ENCODE data around the gene TMEM184A.

TMEM184A gene

GRCh38 chr7:1509226-1509625 is 46.8 kb downstream of the TMEM184A start:
- CTCF ChIA-PET: no interaction called here
- POLR2A ChIA-PET: no interaction called here
- no peak for TF ChIP-seq CTCF (IDR thresholded peaks at IDR 0.05; ENCODE audit: insufficient read depth, low read length, missing control alignments)
- DNase-seq (ENCODE audit: low read depth, low spot score): no peak
- no peak overlapping the region for H3K4me3 ChIP-seq (ENCODE audit: low read depth, low read length)

GRCh38 chr7:1508277-1508758 is 47.7 kb downstream of the TMEM184A start:
- no peak for TF ChIP-seq CTCF (IDR thresholded peaks at IDR 0.05; ENCODE audit: insufficient read depth, low read length, missing control alignments)
- ChIA-PET POLR2A (no interaction called here), CTCF (interaction anchor here (0.6 kb wide), 1 partner anchor 464 kb away, joined by 3 read pairs; no protein-coding TSS in a partner anchor)
- DNase-seq (ENCODE audit: low read depth, low spot score): no peak
- H3K4me3 ChIP-seq (ENCODE audit: low read depth, low read length): no peak overlapping the region

- no peak for DNase-seq (ENCODE audit: low read depth, low spot score)
- no peak overlapping the region for H3K4me3 ChIP-seq (ENCODE audit: low read depth, low read length)
- ChIA-PET CTCF (interaction anchor here (2.1 to 3.2 kb wide), 3 partner anchors 8 to 49 kb away, joined by 6 to 15 read pairs (median 13); no protein-coding TSS in a partner anchor), POLR2A (no interaction called here)
- no peak for TF ChIP-seq CTCF (IDR thresholded peaks at IDR 0.05; ENCODE audit: insufficient read depth, low read length, missing control alignments)
Observed at GRCh38 chr7:1505731-1506550, 50.1 kb downstream of the TMEM184A start.

- peak; percentile 77 for TF ChIP-seq CTCF (IDR thresholded peaks at IDR 0.05; ENCODE audit: insufficient read depth, low read length, missing control alignments)
- CTCF ChIA-PET: interaction anchor here (0.7 to 3.2 kb wide), 13 partner anchors 10 to 706 kb away, joined by 3 to 15 read pairs (median 4); partner anchors contain the start of gene TMEM184A
- H3K4me3 ChIP-seq (ENCODE audit: low read depth, low read length): peak within 1 kb of the TSS; percentile 91
- peak; percentile 16 for DNase-seq (ENCODE audit: low read depth, low spot score)
- POLR2A ChIA-PET: no interaction called here
Observed at GRCh38 chr7:1503816-1504775, 51.9 kb downstream of the TMEM184A start, which contains the start of gene INTS1. INTS1 (minus strand) TSS chr7:1504389; CDS start chr7:1503960, 429 bp downstream.

- no peak for TF ChIP-seq CTCF (IDR thresholded peaks at IDR 0.05; ENCODE audit: insufficient read depth, low read length, missing control alignments)
- DNase-seq (ENCODE audit: low read depth, low spot score): no peak
- ChIA-PET POLR2A (no interaction called here), CTCF (interaction anchor here (0.7 to 3.2 kb wide), 5 partner anchors 11 to 55 kb away, joined by 3 to 13 read pairs (median 4); partner anchors contain the start of gene TMEM184A)
- peak overlapping the region; percentile 91 for H3K4me3 ChIP-seq (ENCODE audit: low read depth, low read length)
Observed at GRCh38 chr7:1503390-1503789, 52.6 kb downstream of the TMEM184A start.

Data from AG04449 (cell line).